Mammary epithelial cell (primary cell): ENCODE results near the gene DST.

Experiments
- EZH2 ChIP-seq: IDR thresholded peaks from 2 replicates; pipeline ENCODE4 v1.6.1; 2012; ENCODE audit warnings: low read length, inconsistent platforms, borderline replicate concordance
- TF ChIP-seq, protein P1 (sequence below), 2 donors: IDR thresholded peaks in 1 of 2; conservative IDR thresholded peaks in 1 of 2; 2 replicates each; pipeline ENCODE4 v1.5.1; 2011 to 2012; ENCODE audit warnings: inconsistent platforms in 2 of 2, low read length in 2 of 2, mild to moderate bottlenecking in 2 of 2, control low read depth in 1 of 2, low read depth in 1 of 2; ENCODE audit not compliant: insufficient read depth in 1 of 2; ENCODE audit errors: extremely low read depth in 1 of 2

DNA sequence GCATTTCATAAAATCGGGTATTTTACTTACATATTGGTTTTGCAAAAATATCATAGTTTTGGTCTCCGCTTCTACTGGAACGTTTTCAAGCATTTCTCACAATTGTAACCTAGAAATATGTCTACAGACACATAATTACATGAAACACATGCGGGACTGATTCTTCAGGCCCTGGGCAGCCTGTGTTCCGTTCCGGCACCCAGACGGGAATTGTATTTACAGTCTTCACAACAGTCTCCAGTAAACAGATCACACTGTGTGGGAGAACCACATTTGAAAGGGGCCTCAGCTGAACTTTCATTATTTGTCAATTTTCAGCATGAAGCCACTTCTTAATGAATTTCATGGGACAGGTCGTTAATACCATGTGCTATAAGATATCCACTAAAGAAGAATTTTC lies 196.9 kb downstream of the DST start:
- TF ChIP-seq, protein P1, sequence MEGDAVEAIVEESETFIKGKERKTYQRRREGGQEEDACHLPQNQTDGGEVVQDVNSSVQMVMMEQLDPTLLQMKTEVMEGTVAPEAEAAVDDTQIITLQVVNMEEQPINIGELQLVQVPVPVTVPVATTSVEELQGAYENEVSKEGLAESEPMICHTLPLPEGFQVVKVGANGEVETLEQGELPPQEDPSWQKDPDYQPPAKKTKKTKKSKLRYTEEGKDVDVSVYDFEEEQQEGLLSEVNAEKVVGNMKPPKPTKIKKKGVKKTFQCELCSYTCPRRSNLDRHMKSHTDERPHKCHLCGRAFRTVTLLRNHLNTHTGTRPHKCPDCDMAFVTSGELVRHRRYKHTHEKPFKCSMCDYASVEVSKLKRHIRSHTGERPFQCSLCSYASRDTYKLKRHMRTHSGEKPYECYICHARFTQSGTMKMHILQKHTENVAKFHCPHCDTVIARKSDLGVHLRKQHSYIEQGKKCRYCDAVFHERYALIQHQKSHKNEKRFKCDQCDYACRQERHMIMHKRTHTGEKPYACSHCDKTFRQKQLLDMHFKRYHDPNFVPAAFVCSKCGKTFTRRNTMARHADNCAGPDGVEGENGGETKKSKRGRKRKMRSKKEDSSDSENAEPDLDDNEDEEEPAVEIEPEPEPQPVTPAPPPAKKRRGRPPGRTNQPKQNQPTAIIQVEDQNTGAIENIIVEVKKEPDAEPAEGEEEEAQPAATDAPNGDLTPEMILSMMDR (conservative IDR thresholded peaks at IDR 0.05 in 1 of 2, IDR thresholded peaks at IDR 0.05 in 1 of 2; ENCODE audit: extremely low read depth in 1 of 2, insufficient read depth in 1 of 2, low read depth in 1 of 2, low read length in 2 of 2): no peak
- no peak for TF ChIP-seq EZH2
